ENCODE measurements around the gene VPS13D. TPM values are rescaled to one million over a fixed set of nuclear protein-coding genes. Genes with fewer than 3 reads are reported as not detected.

VPS13D gene
- total and polyA plus RNA-seq, 2 donors (not counting 3 experiments of a cell fraction or from before 2014, with no cell fraction given), result 13.6 to 48.5 TPM

GRCh38 chr1:12529640-12530174, 299.9 kb downstream of the VPS13D start:
- H3K4me3 ChIP-seq (replicated peaks in 1 of 3; ENCODE audit: insufficient read depth in 1 of 3, low read depth in 1 of 3, low read length in 3 of 3), result no peak overlapping the region
- no peak overlapping the region for H3K9ac ChIP-seq (replicated peaks; ENCODE audit: extremely low read depth, insufficient read depth, low read length)
- DNase-seq (ENCODE audit: low read depth, low spot score) (no peak), FAIRE-seq (peak; percentile 12)
- no TSS peak for BruUV-seq (replicated peaks)
- no peak for TF ChIP-seq POLR2A (IDR thresholded peaks at IDR 0.05; ENCODE audit: low read depth, low read length)
- TF ChIP-seq POLR2AphosphoS5 (IDR thresholded peaks at IDR 0.05; ENCODE audit: insufficient read depth, low read depth, low read length), result no peak
- TF ChIP-seq FOS (IDR thresholded peaks at IDR 0.05; ENCODE audit: borderline replicate concordance, insufficient read depth, low read length), result no peak
- no peak for TF ChIP-seq GATA2 (IDR thresholded peaks at IDR 0.05; ENCODE audit: insufficient read depth, insufficient read length, low read depth, low read length)
- no peak for TF ChIP-seq MAX (IDR thresholded peaks at IDR 0.05; ENCODE audit: insufficient read depth, insufficient read length)
- TF ChIP-seq EZH2 (IDR thresholded peaks at IDR 0.05; ENCODE audit: borderline replicate concordance, low read depth, low read length, severe bottlenecking), result no peak
- no peak for TF ChIP-seq CTCF (IDR thresholded peaks at IDR 0.05; ENCODE audit: extremely low read depth in 1 of 2, insufficient read depth in 1 of 2, low read depth in 1 of 2, low read length in 2 of 2)
- TF ChIP-seq JUN (IDR thresholded peaks at IDR 0.05; ENCODE audit: borderline replicate concordance, insufficient read depth, insufficient read length, low read depth), result no peak
- TF ChIP-seq MYC (IDR thresholded peaks at IDR 0.05; ENCODE audit: low read depth, low read length), result no peak
- ChIA-PET CTCF (no interaction called here), POLR2A (no interaction called here)
- no peaks in the 10 kb centered on the region for H3K9me3 ChIP-seq (replicated peaks; ENCODE audit: control insufficient read depth, insufficient read depth, low read length)
- dilution Hi-C loops (cut with MboI; ENCODE audit: extremely low pct_ligation_motif_present, low sequenced_read_pairs), result no loop called here
- no peaks in the 10 kb centered on the region for H3K36me3 ChIP-seq (ENCODE audit: control insufficient read depth in 2 of 2, extremely low read depth in 1 of 2, insufficient read depth in 2 of 2, low read length in 2 of 2)
- H3K79me2 ChIP-seq (ENCODE audit: control insufficient read depth, insufficient read depth, low read length), result no peaks in the 10 kb centered on the region
- no peaks in the 10 kb centered on the region for H3K27me3 ChIP-seq (ENCODE audit: control insufficient read depth in 2 of 2, insufficient read depth in 2 of 2, low read length in 2 of 2)
- no peaks in the 10 kb centered on the region for H3K9me1 ChIP-seq (replicated peaks; ENCODE audit: control insufficient read depth, extremely low read depth, insufficient read depth, low read length)
- intact Hi-C loops (cut with micrococcal nuclease), result no loop called here
- no peak overlapping the region for H2AFZ ChIP-seq (ENCODE audit: low read depth, low read length)
- H4K20me1 ChIP-seq (replicated peaks; ENCODE audit: control insufficient read depth, extremely low read depth, insufficient read depth, low read length), result no peaks in the 10 kb centered on the region
- no peak overlapping the region for H3K4me2 ChIP-seq (ENCODE audit: insufficient read depth, low read length)
- no peak overlapping the region for H3K27ac ChIP-seq (ENCODE audit: insufficient read depth, low read depth, low read length)
- no peaks in the 10 kb centered on the region for H3K4me1 ChIP-seq (ENCODE audit: control insufficient read depth, extremely low read depth, insufficient read depth, low read length)

Data from endothelial cell of umbilical vein (primary cell).